GM19099 (cell line): Measurements from ENCODE around the gene ZNF280B.
A peak's percentile ranks its signal among the peaks of the same experiment; 100 is the strongest.

ENCODE experiments used
- POLR2A ChIP-seq: IDR thresholded peaks from 3 replicates; pipeline ENCODE4 v1.6.1; 2011; ENCODE audit warnings: low read depth; ENCODE audit not compliant: insufficient read length; ENCODE audit errors: extremely low read depth

Gene ZNF280B

GRCh38 chr22:22508274-22509176 is at the start of gene ZNF280B:
Gene ZNF280B (minus strand): TSS chr22:22508742. CDS start chr22:22489398, 19,344 bp downstream.
- TF ChIP-seq POLR2A, result peak; percentile 66

GRCh38 chr22:22556995-22557925 is 48.7 kb upstream of the ZNF280B start:
- TF ChIP-seq POLR2A, result no peak

- TF ChIP-seq POLR2A, result no peak
These were observed 48.0 kb upstream of the ZNF280B start for GRCh38 chr22:22556578-22556977.

- TF ChIP-seq POLR2A, result no peak
These were observed 47.1 kb upstream of the ZNF280B start for GRCh38 chr22:22555596-22555995.

GRCh38 chr22:22554587-22555284 is 46.2 kb upstream of the ZNF280B start:
- no peak for TF ChIP-seq POLR2A

GRCh38 chr22:22553735-22554586 is 45.4 kb upstream of the ZNF280B start:
- no peak for TF ChIP-seq POLR2A

GRCh38 chr22:22553141-22553540 is 44.6 kb upstream of the ZNF280B start:
- TF ChIP-seq POLR2A, result no peak

- no peak for TF ChIP-seq POLR2A
These were observed 44.1 kb upstream of the ZNF280B start for GRCh38 chr22:22552630-22553029.

GRCh38 chr22:22550789-22551434 is 42.4 kb upstream of the ZNF280B start:
- TF ChIP-seq POLR2A, result no peak

GRCh38 chr22:22548910-22549309 is 40.4 kb upstream of the ZNF280B start:
- no peak for TF ChIP-seq POLR2A

- no peak for TF ChIP-seq POLR2A
These were observed 39.8 kb upstream of the ZNF280B start for GRCh38 chr22:22548317-22548716.

- no peak for TF ChIP-seq POLR2A
These were observed 39.3 kb upstream of the ZNF280B start for GRCh38 chr22:22547692-22548300.

GRCh38 chr22:22547226-22547625 is 38.7 kb upstream of the ZNF280B start:
- no peak for TF ChIP-seq POLR2A
